ENCODE data around the gene STIMATE. TPM values are rescaled to one million over a fixed set of nuclear protein-coding genes. Genes with fewer than 3 reads are reported as not detected.

STIMATE gene
- total RNA-seq, 1 experiment from 2014 or later = 15.7 TPM

GRCh38 chr3:52852419-52852818, 44.9 kb downstream of the STIMATE start:
- no TSS peak for BruUV-seq (replicated peaks)
- H3K36me3 ChIP-seq (ENCODE audit: control insufficient read depth, insufficient read depth, low read length) = no peaks in the 10 kb centered on the region
- no peak overlapping the region for H3K27ac ChIP-seq (ENCODE audit: low read length)
- TF ChIP-seq POLR2AphosphoS5 (IDR thresholded peaks at IDR 0.05; ENCODE audit: low read depth, low read length) = no peak
- no peak for TF ChIP-seq CTCF (IDR thresholded peaks at IDR 0.05)
- no peak for TF ChIP-seq REST (IDR thresholded peaks at IDR 0.05; ENCODE audit: insufficient read depth in 1 of 2, low read depth in 2 of 2, low read length in 1 of 2)
- TF ChIP-seq SIN3A (IDR thresholded peaks at IDR 0.05; ENCODE audit: borderline replicate concordance, insufficient read depth, low read depth, low read length) = no peak
- no peak for TF ChIP-seq TCF7L2 (IDR thresholded peaks at IDR 0.05; ENCODE audit: low read depth, low read length)
- DNase-seq (ENCODE audit: low read depth, low spot score) (no peak), ATAC-seq (no peak)
- H3K9me3 ChIP-seq (ENCODE audit: control insufficient read depth, insufficient read depth, low read depth, low read length) = no peaks in the 10 kb centered on the region
- no peak overlapping the region for H3K4me3 ChIP-seq (ENCODE audit: low read depth in 2 of 2, low read length in 2 of 2)
- intact Hi-C loops (cut with micrococcal nuclease; ENCODE audit: unreplicated experiment) (no loop called here), in situ Hi-C loops (cut with HindIII; ENCODE audit: low pct_unique_long_range_greater_than_20kb, low sequenced_read_pairs) (no loop called here)
- H3K4me1 ChIP-seq (ENCODE audit: control insufficient read depth, insufficient read depth, low read length) = no peaks in the 10 kb centered on the region
- POLR2A ChIA-PET = no interaction called here
- CTCF ChIA-PET = no interaction called here
- H3K27me3 ChIP-seq (ENCODE audit: control insufficient read depth, insufficient read depth, low read length) = no peaks in the 10 kb centered on the region

- ChIA-PET CTCF (interaction anchor here (0.6 to 0.7 kb wide), 2 partner anchors 66 to 130 kb away, joined by 4 read pairs; no protein-coding TSS in a partner anchor), POLR2A (no interaction called here)
- H3K36me3 ChIP-seq (ENCODE audit: control insufficient read depth, insufficient read depth, low read length) = no peaks in the 10 kb centered on the region
- H3K4me1 ChIP-seq (ENCODE audit: control insufficient read depth, insufficient read depth, low read length) = no peaks in the 10 kb centered on the region
- H3K9me3 ChIP-seq (ENCODE audit: control insufficient read depth, insufficient read depth, low read depth, low read length) = no peaks in the 10 kb centered on the region
- in situ Hi-C loops (cut with HindIII; ENCODE audit: low pct_unique_long_range_greater_than_20kb, low sequenced_read_pairs) (no loop called here), intact Hi-C loops (cut with micrococcal nuclease; ENCODE audit: unreplicated experiment) (loop anchor here (2.0 kb wide), 1 partner anchor 221 kb away; no protein-coding TSS in a partner anchor)
- no peaks in the 10 kb centered on the region for H3K27me3 ChIP-seq (ENCODE audit: control insufficient read depth, insufficient read depth, low read length)
- H3K4me3 ChIP-seq (ENCODE audit: low read depth in 2 of 2, low read length in 2 of 2) = no peak overlapping the region
- DNase-seq (ENCODE audit: low read depth, low spot score) (peak; percentile 28), ATAC-seq (peak; percentile 91)
- H3K27ac ChIP-seq (ENCODE audit: low read length) = no peak overlapping the region
- TF ChIP-seq CTCF (IDR thresholded peaks at IDR 0.05) (peak; percentile 72), TCF7L2 (IDR thresholded peaks at IDR 0.05; ENCODE audit: low read depth, low read length) (no peak)
- BruUV-seq (replicated peaks) = no TSS peak
These were observed 46.0 kb downstream of the STIMATE start for GRCh38 chr3:52851348-52851747.

Measured in Panc1 (cell line).